GM18526 (cell line): ENCODE data around the gene GALNT12.

Experiments used
- POLR2A ChIP-seq: IDR thresholded peaks from 3 replicates; pipeline ENCODE4 v1.6.1; 2011; ENCODE audit not compliant: insufficient read length; ENCODE audit errors: extremely low read depth

The GALNT12 gene

DNA sequence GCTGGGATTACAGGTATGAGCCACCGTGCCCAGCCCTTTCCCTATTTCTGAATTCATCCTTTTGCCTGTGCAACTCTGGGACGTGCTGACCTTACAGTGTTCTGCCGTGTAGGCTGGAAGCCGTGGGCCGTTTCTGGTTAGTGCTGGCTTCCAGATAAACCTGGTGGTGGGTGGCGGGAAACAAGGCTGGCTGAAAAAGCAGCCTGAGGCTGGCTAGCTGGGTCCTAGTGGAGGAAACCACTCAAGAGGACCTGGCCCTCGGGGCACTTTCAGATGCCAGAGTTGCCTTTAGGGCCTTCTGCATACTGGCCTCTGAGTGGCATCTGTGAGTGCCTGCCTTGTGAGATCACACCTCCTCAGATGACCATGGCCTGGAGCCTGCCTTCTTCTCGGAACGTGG is 26.9 kb downstream of the GALNT12 start:
- no peak for TF ChIP-seq POLR2A

DNA sequence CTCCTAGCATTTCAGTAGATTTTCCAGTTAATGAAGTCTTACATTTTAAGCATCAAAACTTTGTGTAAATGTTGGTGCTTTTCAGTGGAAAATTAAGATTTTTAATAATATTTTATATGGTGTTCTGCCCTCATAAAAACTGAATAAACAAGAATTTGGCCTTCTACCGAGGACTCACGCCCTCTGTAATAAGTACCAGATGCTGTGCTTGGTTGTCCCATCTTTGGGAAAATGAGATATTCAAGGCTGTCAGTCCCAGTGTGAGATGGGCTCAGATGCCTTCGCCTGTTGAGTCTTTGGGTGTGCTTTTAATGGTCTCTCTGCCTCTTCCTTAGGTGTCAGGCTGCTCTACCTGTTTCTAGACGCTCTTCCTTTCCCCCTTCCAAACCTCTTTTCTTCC is 28.7 kb downstream of the GALNT12 start:
- no peak for TF ChIP-seq POLR2A

DNA sequence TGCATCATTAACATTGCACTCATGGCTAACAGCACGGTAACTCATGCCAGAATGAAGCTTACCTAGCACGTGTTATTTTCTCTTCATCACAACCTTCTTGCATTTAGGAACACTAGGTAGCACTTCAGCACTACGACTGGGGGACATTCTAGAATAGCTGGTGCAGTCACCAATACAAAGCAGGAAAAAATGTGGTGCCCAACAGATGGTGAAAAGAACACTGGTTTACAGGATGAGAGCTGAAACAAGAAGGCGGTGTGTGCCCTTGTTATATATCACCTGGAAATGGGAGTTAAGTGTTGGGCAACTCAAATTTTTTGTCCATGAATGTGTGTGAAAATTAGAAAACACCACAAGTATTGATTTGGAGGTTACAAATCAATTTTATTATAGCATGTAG is 30.0 kb downstream of the GALNT12 start:
- TF ChIP-seq POLR2A = no peak

DNA sequence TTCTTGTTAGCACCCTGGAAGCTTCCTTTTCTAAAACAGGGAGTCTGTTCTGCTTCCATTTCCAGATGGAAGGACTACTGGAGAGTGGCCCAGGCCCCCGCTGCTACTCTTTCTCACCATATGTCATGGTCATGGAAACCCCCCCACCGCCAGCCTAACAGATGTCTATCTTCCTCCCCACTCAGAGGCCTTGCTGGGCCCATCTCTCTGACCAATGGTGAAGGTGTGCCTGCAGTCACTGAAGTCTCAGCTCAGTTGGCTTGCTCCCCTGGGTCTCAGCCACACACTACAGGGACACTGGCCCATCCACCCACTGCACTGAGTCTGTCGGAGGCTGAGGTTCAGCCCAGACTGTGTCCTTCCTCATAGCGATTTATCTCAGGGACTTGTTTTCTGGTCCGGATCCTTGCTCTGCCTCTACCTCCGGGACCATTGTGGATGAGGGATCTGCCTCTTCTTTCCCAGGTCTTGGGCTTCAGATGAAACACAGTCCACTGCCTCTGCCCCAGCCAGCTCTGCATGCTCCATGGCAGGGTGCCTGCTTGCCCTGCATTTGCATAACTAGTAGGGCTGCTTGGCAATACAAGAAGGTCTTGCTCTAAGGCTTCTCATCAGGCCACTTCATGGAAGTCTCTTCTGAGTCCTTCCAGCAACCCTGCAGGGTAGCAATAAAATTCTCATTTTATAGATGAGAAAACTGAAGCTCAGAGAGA is 30.8 kb downstream of the GALNT12 start:
- no peak for TF ChIP-seq POLR2A

DNA sequence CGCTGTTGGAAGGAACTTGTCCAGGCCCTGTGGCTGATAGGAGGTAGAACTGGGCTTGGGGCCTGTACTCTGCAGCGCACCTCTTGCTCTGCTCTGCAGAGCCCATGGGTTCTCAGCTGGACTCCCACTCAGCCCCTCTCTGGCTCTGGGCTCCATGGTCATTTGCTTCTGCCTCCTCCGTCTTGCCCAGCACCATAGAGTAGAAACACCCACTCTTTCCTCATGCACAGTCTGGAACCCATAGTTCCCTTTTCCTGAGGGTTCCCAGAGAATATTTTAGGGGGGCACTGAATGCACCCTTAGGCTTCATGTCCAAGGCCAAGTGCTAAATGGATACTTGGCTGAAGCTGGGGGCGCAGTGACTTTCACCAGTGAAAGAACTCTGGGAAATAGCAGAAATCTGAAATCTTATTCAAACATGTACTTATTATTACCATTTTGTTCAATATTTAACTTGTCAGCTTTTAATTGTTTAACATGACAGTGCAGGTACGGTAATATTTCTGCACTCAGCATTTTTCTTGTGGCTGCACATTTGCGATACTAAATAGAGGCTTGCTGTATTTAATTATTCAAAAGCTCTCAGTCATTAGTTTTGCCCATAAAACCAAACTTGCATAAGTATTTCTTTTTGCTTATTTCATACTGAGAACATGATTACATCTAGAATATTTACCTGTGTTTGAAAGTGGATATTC is 31.5 kb downstream of the GALNT12 start:
- no peak for TF ChIP-seq POLR2A

DNA sequence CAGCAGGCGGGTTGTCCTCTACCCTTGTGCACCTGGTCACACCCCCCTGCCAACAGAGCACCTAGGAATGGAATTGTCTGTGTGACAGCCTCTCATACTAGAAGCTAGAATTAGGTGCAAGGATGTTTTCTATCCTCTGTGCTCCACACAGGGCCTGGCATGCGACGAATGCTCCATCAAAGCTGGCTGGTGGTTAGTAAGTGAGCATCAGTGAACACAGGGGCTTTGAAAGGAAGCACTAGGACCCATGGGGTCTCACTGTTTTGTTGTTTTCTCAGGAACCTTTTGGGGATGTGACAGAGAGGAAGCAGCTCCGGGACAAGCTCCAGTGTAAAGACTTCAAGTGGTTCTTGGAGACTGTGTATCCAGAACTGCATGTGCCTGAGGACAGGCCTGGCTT is 32.3 kb downstream of the GALNT12 start:
- TF ChIP-seq POLR2A = no peak

DNA sequence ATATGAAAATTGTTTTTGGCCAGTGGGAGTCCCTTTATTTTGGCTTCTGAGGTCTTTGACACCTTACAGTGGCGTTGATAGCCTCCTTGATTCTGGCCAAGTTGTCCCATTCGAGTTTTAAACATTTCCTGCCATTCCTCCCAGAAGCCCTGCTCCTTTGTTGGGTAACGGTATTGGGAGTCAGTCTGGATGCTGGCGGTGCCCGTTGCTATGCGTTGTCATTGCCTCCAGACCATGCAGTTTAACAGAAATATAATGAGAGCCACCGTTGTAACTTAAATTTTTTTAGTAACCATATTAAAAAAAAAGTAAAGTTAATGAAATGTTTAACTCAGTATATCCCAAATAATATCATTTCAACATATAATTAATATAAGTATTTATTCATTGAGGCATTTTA is 35.0 kb downstream of the GALNT12 start:
- TF ChIP-seq POLR2A = no peak

DNA sequence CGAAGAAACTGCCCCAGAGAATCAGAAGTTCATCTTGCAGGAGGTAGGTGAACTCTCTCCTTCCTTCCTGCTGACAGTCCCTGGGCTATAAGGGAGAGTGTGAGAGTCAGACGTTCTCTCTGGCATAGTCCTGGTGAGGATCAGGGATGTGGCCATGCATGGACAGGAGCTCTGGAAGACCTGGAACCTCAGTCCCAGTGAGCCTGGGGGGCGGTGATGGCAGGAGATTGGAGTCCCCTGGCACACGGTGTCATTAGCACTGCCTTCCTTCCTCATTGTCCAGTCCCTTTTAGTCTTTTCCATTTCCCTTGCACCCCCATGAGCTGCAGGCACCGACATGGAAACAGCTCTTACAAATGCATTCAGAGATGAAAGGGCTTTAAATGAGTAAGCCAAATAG is 38.6 kb downstream of the GALNT12 start:
- TF ChIP-seq POLR2A = no peak

DNA sequence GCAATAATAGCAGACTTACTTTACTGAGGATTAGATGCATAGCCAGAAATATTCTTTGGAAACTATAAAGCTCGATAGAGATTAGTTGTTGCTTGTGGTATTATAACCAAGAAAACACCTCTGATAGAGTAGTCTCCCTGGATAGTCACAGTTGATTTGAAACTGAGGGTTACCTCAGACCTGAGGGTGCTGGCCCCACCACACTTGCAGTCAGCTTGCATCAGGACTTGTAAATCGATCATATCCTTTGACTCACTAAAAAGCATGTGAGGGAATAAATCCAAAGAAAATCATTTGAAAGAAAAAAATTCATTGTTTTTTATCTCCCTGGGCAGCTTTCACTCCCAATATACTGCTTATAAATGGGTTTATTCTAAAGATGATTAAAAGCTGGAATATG is 39.4 kb downstream of the GALNT12 start:
- no peak for TF ChIP-seq POLR2A

DNA sequence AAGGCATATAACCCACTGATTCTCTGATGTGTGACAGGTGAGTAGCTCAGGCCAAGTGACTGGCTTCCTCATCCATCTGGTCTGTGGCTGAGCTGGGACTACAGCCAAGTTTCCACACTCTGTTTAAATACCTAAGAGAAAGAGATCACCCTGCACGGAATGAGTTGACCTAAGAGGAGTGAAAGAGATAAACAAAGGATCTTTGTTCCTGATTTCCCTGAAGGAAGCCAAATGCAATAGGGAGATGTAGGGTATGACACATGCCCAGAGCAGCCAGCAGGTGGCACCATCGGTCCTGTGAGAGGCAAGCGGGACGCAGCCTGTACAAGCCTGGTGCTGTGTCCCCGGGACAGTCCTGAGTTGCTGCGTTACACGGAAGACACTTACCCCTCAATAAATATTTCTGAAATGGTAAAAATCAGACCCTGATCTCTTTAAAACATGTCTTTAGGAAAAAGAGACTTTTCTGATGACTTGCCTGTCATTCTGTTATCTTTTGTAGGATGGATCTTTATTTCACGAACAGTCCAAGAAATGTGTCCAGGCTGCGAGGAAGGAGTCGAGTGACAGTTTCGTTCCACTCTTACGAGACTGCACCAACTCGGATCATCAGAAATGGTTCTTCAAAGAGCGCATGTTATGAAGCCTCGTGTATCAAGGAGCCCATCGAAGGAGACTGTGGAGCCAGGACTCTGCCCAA is 41.1 kb downstream of the GALNT12 start:
- no peak for TF ChIP-seq POLR2A

DNA sequence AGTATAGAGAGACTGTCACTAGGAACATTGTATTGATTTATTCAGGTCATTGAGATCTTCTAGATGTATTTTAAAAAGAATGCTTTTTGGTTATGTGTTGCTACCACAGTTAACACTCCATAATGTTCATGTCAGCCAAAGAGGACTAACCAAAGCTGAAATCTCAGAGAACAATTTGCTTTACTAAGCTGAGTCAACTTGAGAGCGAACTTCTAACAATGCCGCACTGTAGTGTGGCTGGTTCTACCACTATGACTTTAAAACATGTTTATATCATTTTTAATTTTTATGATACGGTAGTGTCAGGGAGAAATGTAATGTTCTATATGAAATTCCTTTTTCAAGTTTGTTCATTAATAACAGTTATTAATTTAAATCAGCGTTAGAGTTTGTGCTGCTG is 42.1 kb downstream of the GALNT12 start:
- TF ChIP-seq POLR2A = no peak

DNA sequence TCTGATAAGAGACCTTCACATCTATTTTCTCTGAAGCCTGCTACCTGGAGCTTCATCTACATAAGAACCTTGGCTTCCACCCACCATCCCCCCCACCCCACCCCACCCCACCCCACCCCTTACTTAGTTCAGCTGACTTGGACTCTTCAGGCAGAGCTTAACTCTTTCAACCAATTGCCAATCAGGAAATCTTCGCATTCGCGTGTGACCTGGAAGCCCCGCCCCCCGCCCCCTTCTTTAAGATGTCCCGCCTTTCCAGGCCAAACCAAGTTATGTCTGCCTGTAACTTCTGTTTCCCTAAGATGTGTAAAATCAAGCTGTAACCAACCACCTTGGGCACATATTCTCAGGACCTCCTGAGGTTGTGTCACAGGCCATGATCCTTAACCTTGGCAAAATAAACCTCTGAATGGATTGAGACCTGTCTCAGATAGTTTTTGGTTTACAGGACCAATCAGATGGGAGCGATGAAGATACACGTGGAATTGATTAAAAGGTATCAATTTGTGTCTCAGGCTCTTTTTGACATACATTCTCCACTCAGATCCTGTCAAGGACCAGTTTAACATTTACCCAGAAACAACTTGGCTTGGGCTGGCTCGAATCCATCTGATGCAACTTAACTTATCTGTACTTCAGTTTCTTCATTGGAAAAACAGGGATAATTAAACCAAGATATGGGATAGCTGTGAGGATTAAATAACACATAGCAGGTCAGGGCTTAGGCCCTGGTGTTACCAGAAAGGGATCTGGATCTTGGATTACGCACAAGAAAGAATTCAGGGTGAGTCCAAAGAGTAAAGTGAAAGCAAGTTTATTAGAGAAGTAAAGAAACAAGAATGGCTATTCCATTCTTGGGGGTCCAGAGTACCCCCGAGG is 43.6 kb downstream of the GALNT12 start:
- TF ChIP-seq POLR2A = no peak

DNA sequence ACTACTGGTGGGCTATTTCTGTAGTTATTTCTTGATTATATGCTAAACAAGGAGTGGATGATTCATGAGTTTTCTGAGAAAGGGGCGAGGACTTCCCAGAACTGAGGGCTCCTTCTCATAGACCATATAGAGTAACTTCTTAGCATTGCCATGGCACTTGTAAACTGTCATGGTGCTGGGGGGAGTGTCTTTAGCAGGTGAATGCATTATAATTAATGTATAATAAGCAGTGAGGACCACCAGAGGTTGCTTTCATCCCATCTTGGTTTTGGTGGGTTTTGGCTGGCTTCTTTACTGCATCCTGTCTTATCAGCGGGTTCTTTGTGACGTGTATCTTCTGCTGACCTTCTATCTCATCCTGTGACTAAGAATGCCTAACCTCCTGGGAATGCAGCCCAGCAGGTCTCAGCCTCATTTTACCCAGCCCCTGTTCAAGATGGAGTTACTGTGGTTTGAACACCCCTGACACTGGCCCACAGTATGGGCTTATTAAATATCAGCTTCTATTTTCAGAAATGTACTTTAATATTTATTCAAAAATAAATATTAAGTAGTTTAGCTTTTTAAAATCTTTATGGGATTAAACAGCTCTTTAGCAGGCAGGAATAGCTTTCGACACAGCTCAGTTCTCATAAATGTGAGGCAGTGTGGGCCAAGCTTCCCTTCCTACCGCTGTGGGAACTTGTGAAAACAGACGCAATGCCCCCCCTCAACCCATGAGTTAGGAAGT is 44.4 kb downstream of the GALNT12 start:
- TF ChIP-seq POLR2A = no peak

DNA sequence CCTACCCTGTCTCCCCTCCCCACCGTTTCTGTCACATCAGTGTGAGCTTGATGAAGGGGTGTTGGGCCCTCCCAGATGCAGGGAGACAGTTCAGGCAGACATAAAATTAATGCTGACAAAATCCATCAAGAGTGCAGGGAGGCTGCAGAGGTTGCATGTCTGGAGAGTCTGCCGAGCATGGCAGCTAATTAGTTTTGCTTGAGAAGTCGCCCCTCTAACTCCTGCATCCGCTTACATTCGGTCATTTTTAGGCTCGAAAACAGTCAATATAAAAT is 44.9 kb downstream of the GALNT12 start:
- no peak for TF ChIP-seq POLR2A

DNA sequence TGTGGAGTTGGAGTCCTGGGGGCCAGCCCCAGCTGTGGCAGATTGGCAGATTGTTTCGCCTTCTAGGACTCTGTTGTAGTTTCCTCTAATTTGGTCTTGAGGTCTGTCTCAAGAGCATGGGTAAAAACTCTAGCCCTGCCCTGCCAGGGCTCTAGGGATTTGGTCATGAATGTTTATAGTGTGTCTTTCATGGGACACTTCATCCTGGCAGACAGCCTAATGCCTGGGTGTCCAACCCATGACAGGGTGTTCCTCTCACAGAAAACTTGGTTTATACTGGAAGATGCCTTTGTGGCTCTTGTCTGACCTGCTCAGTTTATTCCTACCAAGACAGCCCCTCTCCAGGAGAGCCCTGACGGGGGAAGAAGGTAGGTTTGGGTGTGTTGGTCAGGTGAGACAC is 45.5 kb downstream of the GALNT12 start:
- TF ChIP-seq POLR2A = no peak

DNA sequence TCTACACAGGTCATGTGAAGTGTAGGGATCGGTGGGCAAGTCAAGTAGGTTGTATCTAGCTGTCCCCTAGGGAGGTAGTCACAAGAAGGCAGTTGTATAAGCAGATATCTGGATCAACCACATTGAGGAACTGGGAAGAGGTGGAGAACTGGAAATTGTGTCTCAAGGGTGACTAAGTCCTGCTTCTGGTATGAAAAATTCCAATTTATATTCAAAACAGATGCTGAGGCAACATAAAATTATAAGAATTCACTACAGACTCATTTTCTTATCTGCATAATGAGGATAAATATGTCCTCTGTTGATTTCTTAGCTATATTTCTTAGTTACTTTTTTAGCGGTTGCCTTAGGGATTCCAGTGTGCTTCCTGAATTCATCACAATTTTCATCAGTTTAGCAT is 46.8 kb downstream of the GALNT12 start:
- TF ChIP-seq POLR2A = no peak

DNA sequence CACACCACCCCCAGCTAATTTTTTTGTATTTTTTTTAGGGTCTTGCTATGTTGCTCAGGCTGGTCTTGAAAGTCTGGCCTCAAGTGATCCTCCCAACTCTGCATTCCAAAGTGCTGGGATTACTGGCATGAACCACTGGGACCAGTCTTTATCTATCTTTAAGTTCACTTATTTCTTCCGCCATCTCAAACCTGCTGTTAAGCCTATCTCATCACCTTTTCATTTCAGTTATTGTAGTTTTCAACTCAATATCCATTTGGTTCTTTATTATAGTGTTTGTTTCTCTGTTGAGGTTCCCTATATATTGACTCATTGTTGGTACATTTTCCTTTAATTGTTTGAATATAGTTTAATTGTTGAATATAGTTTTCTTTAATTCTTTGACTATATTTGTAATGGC is 48.1 kb downstream of the GALNT12 start:
- no peak for TF ChIP-seq POLR2A
